GM08714 (cell line): Measurements from ENCODE around the gene ADGRV1.

Experiments
- H3K4me3 ChIP-seq: fragments of 200-500 bp; sonication (Bioruptor generic); 2 replicates; pipeline ENCODE4 v1.5.1; 2014; ENCODE audit warnings: mild to moderate bottlenecking, low read length, inconsistent platforms
- ZNF274 ChIP-seq: IDR thresholded peaks from 2 replicates; pipeline ENCODE4 v1.6.1; 2012; ENCODE audit warnings: mild to moderate bottlenecking, low read depth, low read length

ADGRV1 gene

DNA sequence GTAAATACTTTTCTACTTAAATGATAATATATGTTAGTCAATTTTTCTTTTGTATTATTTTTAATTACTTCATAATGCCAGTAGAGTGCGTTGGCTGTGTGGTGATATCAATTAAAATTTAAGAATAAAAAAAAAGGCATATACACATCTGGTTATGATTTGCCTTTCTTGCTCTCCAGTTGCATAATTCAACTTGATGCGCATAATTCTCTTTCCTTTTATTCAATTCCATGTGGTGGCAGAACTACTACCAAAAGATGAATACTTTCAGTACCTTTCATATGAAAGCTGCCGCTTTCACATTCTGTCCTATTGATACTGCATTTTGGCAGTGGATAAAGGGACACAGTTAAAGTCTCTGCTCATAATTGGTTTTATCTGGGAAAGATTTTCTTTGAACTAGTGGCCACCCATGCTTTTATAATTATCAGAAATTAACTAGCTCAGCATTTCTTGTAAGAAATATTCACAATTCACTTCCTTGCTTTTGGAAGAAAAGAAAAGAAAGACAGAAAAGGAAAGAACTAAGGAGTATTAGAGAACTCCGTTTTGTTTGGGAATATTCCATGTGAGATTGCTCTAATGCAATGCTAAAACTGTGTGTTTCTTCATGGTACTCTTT is 12.3 kb upstream of the ADGRV1 start:
- no peak for TF ChIP-seq ZNF274
- no peak overlapping the region for H3K4me3 ChIP-seq

DNA sequence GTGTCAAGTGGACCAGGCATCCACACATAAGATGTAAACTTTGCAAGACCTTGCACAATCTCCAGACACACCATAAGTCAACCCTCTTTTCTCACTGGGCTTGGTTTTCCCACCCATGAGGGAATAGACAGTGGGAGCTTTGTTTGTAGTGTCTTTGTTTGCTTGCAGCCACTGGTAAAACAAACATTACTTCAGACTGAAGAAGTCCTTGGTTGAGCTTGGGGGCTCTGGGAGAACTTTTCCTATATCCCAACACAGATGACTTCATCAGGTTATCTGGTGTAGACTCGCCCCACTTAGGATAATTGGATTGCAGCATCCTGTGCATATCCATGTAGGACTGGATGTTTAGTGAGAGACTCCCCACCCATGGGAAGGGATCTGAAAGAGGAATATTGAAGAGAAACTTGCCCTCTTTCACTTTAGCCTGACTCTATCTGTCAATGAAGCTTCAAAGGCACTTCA is 11.5 kb upstream of the ADGRV1 start:
- no peak overlapping the region; the same call in 1 of the 2 replicates for H3K4me3 ChIP-seq
- no peak for TF ChIP-seq ZNF274

DNA sequence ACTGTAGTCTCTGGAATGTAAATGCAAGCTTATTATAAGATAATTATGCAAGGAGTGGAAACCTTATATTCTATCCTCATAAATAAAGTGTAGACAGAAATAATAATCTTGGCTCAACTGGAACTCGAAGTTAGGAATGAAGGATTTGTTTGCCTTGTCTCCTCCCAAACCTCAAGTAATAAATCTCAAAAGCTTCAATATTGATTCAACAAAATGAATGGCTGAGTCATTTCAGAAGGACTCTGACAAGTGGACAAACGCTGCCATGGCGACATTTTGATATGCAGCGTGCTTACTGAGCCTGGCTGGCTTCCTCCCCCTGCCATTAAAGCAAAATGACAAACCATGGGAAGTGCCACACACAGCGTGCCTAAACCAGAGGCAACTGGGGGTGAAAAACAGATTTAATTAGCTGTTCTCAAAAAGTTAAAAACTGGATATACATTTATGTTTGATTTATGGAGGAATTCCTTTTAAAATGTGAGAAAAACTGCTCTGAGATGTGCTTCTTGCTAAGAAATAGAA is 10.5 kb upstream of the ADGRV1 start:
- no peak for TF ChIP-seq ZNF274
- no peak overlapping the region; the same call in 1 of the 2 replicates for H3K4me3 ChIP-seq

DNA sequence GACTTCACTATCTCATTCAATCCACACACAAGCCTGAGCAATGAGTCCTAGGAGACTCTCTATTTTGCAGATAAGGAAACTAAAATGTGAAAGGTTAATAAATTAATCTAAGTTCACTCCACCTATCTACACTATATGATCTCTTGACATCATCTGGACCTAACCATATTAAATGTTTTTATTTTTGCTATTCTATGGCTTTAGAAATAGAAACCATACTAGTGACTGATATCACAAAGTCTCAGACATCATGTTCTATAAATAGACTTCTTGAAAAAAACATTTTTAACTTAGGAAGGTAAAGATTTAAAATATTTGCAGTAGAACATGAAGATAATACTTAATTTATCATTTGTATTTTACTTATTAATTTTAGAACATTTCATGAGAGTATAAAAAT is 9.4 kb upstream of the ADGRV1 start:
- TF ChIP-seq ZNF274: no peak
- no peak overlapping the region for H3K4me3 ChIP-seq

DNA sequence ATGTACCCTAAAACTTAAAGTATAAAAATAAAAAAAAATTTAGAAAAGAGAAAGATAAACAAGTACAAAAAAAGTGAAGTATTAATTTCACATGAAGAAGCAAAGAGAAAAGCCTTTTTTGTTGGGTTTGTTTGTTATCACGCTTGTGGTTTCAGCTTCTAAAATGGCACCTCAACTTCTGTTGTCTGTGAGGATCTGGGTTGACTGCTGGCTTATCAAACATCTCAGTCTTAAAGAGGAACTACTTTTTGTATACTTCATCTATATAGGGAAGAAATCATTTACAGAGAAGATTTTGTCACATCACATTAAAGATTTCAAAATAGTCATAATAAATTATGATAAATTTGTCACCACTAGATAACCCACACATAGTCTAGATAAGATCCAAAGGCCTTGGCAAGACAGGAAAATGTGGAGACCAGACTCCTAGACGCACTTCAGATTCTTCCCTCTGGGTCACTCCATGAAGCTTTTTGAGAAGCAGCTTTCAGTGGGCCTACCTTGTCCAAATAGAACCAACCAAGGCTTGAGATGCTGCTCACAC is 8.8 kb upstream of the ADGRV1 start:
- no peak overlapping the region for H3K4me3 ChIP-seq
- no peak for TF ChIP-seq ZNF274

DNA sequence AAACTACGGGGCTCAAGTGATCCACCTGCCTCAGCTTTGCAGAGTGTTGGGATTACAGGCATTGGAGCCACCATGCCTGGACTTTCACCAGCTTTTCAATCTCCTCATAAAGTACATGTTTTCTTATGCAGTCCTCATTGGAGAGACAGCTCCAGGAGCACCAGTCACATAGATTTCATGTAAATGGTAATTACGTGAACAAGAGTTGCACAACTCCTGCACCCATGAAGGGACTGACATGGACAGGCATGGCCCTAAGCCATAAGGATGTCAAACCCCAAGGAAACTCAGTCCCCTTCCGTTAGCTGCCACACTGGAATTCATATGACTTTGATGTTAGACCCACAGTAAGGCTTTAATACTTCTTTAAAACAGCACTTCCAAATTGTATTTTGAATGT is 7.6 kb upstream of the ADGRV1 start:
- H3K4me3 ChIP-seq: no peak overlapping the region
- no peak for TF ChIP-seq ZNF274

DNA sequence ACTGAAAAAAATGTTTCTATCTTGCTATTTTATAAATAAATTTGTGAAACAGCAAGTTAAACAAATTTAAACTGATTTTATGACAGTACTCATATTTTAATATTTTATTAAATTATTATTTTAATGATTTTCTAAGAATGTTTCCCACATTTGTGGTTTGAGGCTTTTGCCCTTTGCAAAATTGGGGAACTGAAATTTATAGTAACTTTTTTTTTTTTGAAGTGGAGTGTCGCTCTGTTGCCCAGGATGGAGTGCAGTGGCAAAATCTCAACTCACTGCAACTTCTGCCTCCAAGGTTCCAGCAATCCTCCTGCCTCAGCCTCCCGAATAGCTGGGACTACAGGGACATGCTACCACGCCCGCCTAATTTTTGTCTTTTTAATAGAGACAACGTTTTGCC is 7.2 kb upstream of the ADGRV1 start:
- TF ChIP-seq ZNF274: no peak
- H3K4me3 ChIP-seq: no peak overlapping the region

DNA sequence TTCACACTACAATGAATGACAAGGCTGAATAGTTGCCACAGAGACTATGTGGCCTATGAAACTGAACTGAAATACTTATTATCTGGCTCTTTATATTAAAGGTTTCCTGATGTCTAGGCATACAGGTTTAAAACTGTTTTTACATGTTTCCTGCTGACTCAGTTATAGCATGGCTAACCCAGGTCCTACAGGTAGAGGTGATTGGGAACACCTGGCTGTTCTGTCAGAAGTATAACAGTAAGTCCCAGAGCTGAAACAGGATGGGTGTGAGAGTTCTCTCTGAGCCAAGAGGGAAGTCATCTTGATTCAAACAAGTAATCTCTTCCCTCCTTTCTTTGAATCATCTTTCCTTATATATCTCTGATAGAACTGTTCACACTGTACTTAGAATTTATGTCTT is 4.9 kb upstream of the ADGRV1 start:
- H3K4me3 ChIP-seq: no peak overlapping the region

DNA sequence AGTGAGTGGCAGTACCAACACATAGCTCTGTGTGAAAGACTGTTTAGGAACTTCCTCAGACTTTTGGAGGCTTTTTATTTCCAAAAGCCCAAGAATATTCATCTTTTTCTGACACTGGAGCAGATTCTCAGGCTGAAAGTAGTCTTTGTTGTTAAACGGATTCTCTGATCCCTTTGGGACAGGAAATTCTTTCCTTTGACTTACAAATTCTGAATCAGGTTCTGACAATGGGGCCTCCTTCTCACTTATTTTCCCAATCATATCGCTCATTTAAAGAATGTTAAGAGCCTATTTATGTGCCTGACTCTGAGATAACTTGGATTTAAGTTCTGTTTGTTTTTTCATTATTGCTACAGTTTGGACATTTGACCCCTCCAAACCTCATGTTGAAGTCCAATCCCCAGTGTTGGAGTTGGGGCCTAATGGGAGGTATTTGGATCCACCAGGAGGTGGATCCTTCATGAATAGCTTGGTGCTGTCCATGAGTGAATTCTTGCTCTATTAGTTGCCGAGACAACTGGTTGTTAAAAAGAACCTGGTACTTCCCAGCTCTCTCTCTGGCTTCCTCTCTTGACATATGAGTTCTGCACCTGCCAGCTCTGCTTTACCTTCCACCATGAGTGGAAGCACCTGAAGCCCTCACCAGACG is 4.1 kb upstream of the ADGRV1 start:
- H3K4me3 ChIP-seq: no peak overlapping the region
- TF ChIP-seq ZNF274: no peak

More for the DNA sequence above, 4.9 kb upstream of the ADGRV1 start:
- TF ChIP-seq ZNF274: no peak

DNA sequence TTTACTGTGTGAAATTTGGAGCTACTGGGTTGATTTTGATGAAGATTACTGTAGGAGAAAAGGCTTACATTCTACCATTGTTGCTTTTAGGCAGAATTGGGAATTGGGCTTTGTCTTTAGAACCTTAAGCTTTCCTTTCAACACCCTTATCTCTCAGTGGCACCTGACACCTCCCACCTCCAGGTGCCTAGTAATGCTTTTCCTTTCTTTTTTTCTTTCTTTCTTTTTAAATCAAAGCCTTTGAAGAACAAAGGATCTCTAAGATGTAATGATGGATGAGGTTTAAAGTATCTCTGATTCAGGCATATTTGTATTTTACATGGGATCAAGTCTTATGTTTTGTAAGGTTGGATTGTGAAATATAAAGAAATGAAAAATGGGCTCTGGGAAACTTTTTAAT is 2.9 kb upstream of the ADGRV1 start:
- H3K4me3 ChIP-seq: no peak overlapping the region
- TF ChIP-seq ZNF274: no peak

DNA sequence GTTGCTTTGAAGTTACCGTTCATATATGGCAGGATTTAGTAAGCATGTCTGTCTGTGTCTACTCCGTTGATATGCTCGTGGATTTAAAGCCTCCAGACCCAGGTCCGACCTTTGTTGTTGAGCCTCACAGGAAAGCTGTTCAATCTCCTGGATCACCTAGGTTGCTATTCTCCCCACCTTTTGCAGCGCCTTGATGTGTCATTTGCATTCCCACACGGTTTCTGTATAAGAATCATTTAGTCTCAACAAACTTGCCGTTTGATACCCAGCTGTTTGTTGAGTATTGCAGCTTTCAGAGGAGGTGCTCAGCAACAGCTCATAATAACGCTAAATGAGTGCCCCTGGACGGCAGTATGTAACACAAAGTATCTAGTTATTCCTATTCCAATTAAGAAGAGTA is 1.2 kb upstream of the ADGRV1 start:
- H3K4me3 ChIP-seq: no peak overlapping the region; the same call in 1 of the 2 replicates
- no peak for TF ChIP-seq ZNF274

DNA sequence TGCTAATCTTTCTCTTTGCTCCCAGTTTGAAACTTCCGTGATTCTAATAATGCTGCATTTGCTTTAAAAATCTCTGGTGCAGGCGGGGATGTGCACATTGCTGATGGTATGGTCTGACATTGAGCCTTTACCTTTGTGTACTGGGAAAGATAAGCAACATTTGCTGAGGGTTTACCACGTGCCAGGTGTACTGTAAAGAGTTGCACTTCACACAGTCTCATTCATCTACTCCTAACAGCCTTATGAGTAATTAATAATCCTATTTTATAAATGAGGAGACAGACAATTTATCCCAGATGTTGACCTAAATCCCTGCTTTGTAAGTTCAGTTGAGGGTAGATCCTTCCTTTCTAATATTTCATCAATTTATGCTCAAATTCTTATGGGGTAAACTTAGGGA is 726 bp upstream of the ADGRV1 start:
- H3K4me3 ChIP-seq: peak overlapping the region; percentile 35; the same call in 1 of the 2 replicates
- TF ChIP-seq ZNF274: no peak

DNA sequence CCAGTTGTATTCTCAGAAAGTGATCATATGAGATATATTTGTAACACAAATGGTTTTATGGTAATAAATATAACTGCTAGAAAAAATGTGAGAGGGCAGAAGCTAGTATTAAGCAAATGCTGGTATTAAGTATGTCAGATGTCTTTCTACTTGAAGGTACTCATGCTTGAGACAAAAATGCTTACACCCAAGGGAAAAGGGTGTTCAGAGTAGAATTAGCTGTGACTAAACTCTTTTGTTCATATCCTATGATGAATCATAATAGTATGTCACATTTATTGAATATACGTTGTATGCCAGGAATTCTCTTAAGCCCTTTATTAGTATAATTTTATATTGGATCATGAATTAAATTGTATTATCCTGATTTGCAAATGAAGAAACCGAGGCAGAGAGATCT is 2.2 kb downstream of the ADGRV1 start:
- no peak overlapping the region for H3K4me3 ChIP-seq
- no peak for TF ChIP-seq ZNF274

DNA sequence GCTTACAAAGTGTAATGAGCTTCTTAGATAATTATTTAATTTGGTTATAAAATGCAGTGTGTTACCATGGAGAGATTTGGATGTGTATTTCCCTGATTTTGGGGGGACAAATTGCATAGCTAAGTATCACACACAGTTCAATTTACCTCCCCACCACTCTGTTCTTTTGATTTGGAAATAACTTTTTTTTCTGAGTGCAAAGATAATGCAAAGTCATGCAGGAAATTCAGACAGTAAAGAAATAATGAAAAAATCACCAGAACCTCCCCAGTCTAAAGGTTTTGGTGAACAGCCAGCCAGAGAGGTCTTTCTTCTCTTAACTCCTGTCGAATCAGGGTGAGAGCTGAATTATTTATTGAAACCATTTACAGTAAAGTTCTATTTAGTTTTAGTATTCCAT is 3.2 kb downstream of the ADGRV1 start:
- H3K4me3 ChIP-seq: no peak overlapping the region
- no peak for TF ChIP-seq ZNF274

DNA sequence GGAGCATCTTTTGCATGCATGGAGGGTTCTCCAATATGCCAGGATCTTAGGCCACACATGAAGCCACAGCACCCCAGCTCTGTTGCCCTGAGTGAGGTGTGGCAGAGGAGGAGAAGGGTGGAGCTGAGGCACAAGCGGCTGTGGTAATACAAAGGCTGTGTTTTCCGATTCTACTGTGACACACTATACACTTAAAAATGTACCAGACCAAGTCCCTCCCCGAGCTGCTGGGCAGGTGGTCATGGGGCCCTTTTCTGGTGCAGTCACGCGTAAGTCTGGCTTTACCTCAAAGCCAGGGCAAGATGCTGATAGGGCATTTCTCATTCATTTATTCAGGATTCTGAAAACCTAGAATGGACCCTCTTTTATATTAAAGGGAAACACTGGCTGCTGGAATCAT is 3.7 kb downstream of the ADGRV1 start:
- no peak for TF ChIP-seq ZNF274
- H3K4me3 ChIP-seq: no peak overlapping the region
